Uterus (tissue), 2 donors: ENCODE data around the gene PNMA8A.

ENCODE experiments used
- POLR2A ChIP-seq, 2 donors: fragments of 450-650 bp; IDR thresholded peaks; one replicate each; pipeline ENCODE4 v1.6.1; 2016; ENCODE audit warnings: antibody characterized with exemption in 2 of 2, mild to moderate bottlenecking in 1 of 2, moderate library complexity in 1 of 2
- TF ChIP-seq, protein P1 (sequence below), 4 experiments: fragments of 200-600 bp in 2 of 4; fragments of 450-650 bp in 2 of 4; sonication (generic) in 2 of 4; IDR thresholded peaks; one replicate each; pipeline ENCODE4 v1.5.1; 2016 to 2019; ENCODE audit warnings: antibody characterized with exemption in 4 of 4, mild to moderate bottlenecking in 2 of 4, moderate library complexity in 1 of 4

DNA sequence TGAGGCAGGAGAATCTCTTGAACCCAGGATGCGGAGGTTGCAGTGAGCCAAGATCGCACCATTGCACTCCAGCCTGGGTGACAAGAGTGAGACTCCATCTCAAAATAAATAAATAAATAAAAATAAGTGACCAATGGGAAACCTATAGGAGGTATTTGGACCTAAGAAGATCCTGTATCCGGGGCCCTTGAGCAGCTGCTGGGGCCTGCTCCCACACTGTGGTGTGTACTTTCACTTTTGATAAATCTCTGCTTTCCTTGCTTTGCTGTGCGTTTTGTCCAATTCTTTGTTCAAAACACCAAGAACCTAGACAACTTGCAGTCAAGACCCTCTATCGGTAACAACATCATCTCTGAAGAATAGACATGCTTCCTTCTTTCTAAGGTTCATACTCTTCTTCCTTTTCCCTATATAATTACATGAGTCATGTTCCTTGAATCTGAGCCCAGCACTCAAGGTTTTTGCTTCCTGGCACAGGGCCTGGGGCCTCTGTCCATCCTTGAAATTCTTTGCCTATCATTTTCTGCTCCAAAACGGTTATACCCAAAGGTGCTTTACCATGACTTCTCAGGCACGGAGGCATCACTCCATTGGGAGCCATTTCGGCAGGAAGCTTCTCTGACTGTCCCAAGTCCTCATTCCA is 28.4 kb downstream of the PNMA8A start:
- TF ChIP-seq, protein P1, sequence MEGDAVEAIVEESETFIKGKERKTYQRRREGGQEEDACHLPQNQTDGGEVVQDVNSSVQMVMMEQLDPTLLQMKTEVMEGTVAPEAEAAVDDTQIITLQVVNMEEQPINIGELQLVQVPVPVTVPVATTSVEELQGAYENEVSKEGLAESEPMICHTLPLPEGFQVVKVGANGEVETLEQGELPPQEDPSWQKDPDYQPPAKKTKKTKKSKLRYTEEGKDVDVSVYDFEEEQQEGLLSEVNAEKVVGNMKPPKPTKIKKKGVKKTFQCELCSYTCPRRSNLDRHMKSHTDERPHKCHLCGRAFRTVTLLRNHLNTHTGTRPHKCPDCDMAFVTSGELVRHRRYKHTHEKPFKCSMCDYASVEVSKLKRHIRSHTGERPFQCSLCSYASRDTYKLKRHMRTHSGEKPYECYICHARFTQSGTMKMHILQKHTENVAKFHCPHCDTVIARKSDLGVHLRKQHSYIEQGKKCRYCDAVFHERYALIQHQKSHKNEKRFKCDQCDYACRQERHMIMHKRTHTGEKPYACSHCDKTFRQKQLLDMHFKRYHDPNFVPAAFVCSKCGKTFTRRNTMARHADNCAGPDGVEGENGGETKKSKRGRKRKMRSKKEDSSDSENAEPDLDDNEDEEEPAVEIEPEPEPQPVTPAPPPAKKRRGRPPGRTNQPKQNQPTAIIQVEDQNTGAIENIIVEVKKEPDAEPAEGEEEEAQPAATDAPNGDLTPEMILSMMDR (IDR thresholded peaks at IDR 0.05): no peak
- no peak for TF ChIP-seq POLR2A (IDR thresholded peaks at IDR 0.05)
